RWPE2 (cell line): ENCODE results near the gene ADRA2B.

Experiments used
- ATAC-seq: fragments of 200-7000 bp; cut with Tn5 transposase; 3 replicates; pipeline ENCODE4 v1.9.1; 2021; ENCODE audit warnings: low read depth
- DNase-seq: peaks from one replicate; pipeline ENCODE4 v3.0.0-alpha.2; 2020; ENCODE audit warnings: low spot score
- H3K27ac ChIP-seq: fragments of 450-650 bp; 2 replicates; pipeline ENCODE4 v1.5.1; 2017; ENCODE audit warnings: mild to moderate bottlenecking; ENCODE audit not compliant: poor library complexity, severe bottlenecking
- H3K27me3 ChIP-seq: fragments of 250-450 bp; sonication (Bioruptor Pico); 2 replicates; pipeline ENCODE4 v1.5.1; 2021; ENCODE audit warnings: mild to moderate bottlenecking, moderate library complexity; ENCODE audit not compliant: insufficient read depth, poor library complexity, severe bottlenecking
- H3K36me3 ChIP-seq: fragments of 250-450 bp; sonication (Bioruptor Pico); 2 replicates; pipeline ENCODE4 v1.5.1; 2020; ENCODE audit warnings: low read depth, mild to moderate bottlenecking, moderate library complexity
- H3K4me1 ChIP-seq: fragments of 250-450 bp; sonication (Bioruptor Pico); 2 replicates; pipeline ENCODE4 v1.5.1; 2021; ENCODE audit warnings: mild to moderate bottlenecking, moderate library complexity; ENCODE audit not compliant: insufficient read depth, poor library complexity, severe bottlenecking
- H3K4me3 ChIP-seq: fragments of 250-450 bp; sonication (Bioruptor Pico); 2 replicates; pipeline ENCODE4 v1.5.1; 2021; ENCODE audit warnings: mild to moderate bottlenecking, moderate library complexity; ENCODE audit not compliant: severe bottlenecking
- H3K9me3 ChIP-seq: fragments of 250-450 bp; sonication (Bioruptor Pico); 2 replicates; pipeline ENCODE4 v1.5.1; 2021; ENCODE audit warnings: mild to moderate bottlenecking, moderate library complexity; ENCODE audit not compliant: severe bottlenecking
- TF ChIP-seq, protein P1 (sequence below): fragments of 450-650 bp; IDR thresholded peaks from one replicate; pipeline ENCODE4 v1.5.1; 2017; ENCODE audit warnings: mild to moderate bottlenecking, moderate library complexity; ENCODE audit not compliant: poor library complexity, severe bottlenecking

Gene ADRA2B

DNA sequence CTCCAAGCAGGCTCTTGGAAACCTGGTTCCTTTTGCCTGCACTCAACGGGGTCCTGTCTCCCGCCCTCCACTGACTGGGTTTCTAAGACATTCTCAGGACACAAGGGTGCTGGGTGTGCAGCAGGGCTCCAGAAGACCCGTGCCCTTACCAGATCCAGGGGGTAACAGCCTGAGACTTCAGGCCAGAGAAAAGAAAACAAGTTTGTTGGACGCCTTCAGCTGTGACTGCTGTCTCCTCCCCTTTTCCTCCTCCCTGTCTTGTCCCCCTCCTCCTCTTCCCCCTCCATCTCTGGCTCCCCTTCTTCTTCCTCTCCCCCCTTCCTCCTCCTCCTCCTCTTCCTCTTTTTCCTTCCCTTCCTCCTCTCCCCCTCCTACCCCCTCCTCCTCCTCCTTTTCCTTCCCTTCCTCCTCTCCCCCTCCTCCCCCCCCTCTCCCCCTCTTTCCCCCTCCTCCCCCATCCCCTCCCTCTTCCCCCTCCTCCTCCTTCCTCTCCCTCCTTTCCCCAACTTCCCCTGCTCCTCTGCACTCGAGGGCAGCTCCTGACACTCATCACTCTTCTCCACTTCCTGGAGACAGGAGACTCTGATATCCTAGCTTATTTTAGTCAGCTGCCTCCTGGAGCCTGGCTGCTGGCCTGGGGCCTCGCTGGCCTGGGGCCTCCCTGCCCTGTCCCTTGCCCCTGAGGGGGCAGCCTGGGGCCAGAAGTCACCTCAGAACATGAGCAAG lies 12.4 kb downstream of the ADRA2B start:
- peaks cover 7% of the 10 kb centered on the region for H3K4me1 ChIP-seq
- ATAC-seq (no peak), DNase-seq (peak; percentile 23)
- H3K36me3 ChIP-seq: no peaks in the 10 kb centered on the region
- no peak overlapping the region for H3K4me3 ChIP-seq
- no peak overlapping the region for H3K27ac ChIP-seq
- H3K27me3 ChIP-seq: no peaks in the 10 kb centered on the region
- TF ChIP-seq, protein P1, sequence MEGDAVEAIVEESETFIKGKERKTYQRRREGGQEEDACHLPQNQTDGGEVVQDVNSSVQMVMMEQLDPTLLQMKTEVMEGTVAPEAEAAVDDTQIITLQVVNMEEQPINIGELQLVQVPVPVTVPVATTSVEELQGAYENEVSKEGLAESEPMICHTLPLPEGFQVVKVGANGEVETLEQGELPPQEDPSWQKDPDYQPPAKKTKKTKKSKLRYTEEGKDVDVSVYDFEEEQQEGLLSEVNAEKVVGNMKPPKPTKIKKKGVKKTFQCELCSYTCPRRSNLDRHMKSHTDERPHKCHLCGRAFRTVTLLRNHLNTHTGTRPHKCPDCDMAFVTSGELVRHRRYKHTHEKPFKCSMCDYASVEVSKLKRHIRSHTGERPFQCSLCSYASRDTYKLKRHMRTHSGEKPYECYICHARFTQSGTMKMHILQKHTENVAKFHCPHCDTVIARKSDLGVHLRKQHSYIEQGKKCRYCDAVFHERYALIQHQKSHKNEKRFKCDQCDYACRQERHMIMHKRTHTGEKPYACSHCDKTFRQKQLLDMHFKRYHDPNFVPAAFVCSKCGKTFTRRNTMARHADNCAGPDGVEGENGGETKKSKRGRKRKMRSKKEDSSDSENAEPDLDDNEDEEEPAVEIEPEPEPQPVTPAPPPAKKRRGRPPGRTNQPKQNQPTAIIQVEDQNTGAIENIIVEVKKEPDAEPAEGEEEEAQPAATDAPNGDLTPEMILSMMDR: no peak
- H3K9me3 ChIP-seq: peaks cover 2% of the 10 kb centered on the region

DNA sequence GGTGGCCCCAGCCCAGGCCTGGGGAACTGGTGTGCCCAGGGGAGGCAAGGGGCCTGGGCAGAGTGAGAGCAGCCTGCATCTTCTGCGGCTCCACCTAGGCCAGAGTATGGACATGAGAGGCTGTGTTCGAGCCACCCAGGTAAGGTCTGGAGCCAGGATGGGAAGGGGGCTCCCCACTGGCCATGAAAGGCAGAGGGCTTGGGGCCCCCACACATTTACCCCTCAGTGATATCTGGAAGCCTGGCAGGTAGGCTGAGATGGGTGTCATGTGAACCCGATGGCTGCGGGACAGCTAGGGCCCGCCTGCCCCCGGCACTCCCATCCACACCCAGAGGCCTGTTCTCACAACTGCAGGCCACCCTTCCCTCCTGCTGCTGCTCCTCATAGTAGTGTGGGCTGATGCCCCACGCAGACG lies 13.2 kb downstream of the ADRA2B start:
- ATAC-seq: no peak
- H3K36me3 ChIP-seq: no peaks in the 10 kb centered on the region
- TF ChIP-seq, protein P1: no peak
- H3K27me3 ChIP-seq: no peaks in the 10 kb centered on the region
- DNase-seq: peak; percentile 28
- peaks cover 2% of the 10 kb centered on the region for H3K9me3 ChIP-seq
- H3K4me1 ChIP-seq: peaks cover 7% of the 10 kb centered on the region
- H3K27ac ChIP-seq: no peak overlapping the region
- H3K4me3 ChIP-seq: no peak overlapping the region

DNA sequence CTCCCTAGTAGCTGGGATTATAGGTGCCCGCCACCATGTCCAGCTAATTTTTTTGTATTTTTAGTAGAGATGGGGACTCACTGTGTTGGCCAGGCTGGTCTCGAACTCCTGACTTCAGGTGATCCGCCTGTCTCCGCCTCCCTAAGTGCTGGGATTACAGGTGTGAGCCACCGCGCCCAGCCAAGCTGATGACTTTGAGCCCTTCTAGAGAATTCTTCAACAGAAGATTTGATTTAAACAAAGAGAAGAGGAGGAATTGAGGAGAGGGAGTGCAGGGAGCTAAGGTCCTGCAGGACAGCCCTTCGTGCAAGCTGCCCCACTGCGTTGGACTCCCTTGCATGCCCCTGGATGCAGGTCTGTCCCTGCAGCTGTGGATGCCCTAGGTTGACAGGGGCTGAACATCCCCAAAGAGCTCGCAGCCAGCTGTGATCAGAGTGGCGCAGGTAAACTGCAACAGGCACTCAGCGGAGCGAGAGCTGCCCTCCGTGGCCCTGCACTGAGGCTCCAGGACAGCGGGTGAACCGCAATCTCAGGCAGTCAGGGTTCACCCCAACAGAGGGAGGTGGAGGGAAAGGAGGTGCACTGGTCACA lies 13.7 kb downstream of the ADRA2B start:
- H3K9me3 ChIP-seq: peaks cover 2% of the 10 kb centered on the region
- no peaks in the 10 kb centered on the region for H3K27me3 ChIP-seq
- H3K4me1 ChIP-seq: peaks cover 7% of the 10 kb centered on the region
- TF ChIP-seq, protein P1: no peak
- H3K36me3 ChIP-seq: no peaks in the 10 kb centered on the region
- ATAC-seq: no peak
- H3K4me3 ChIP-seq: no peak overlapping the region
- H3K27ac ChIP-seq: no peak overlapping the region
- peak; percentile 32 for DNase-seq

DNA sequence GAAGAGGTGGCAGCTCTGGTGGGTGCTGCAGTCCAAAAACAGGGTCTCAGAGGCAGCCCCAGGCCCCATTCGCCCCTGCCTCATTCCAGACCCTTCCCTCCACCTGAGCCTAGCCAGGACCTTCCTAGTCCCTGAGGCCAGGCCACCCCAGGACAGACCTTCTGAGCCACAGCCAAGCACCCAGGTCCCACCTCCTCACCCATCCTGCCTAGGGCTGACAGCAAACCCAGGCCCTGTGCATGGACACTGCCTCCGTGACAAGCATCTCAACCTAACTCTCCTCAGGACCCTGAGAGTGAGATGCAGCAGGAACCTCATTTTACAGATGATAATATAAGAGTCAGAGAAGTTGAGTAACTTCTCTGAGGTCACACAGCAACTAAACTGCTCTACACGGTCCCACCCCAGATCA lies 15.5 kb downstream of the ADRA2B start:
- DNase-seq (peak; percentile 29), ATAC-seq (no peak)
- no peaks in the 10 kb centered on the region for H3K27me3 ChIP-seq
- peaks cover 7% of the 10 kb centered on the region for H3K4me1 ChIP-seq
- TF ChIP-seq, protein P1: no peak
- no peak overlapping the region for H3K27ac ChIP-seq
- no peaks in the 10 kb centered on the region for H3K36me3 ChIP-seq
- peaks cover 2% of the 10 kb centered on the region for H3K9me3 ChIP-seq
- H3K4me3 ChIP-seq: no peak overlapping the region
